Erythroblast (primary cell): Measurements from ENCODE around the gene TRPC6.

Experiments used
- GATA1 ChIP-seq: IDR thresholded peaks from 2 replicates; pipeline ENCODE4 v1.6.1; 2011; ENCODE audit warnings: low read depth, mild to moderate bottlenecking, control low read depth, low read length, moderate library complexity
- POLR2A ChIP-seq: IDR thresholded peaks from 2 replicates; pipeline ENCODE4 v1.6.1; 2011; ENCODE audit warnings: mild to moderate bottlenecking, low read length

GRCh38 chr11:101439488-101439887, 144.3 kb downstream of the TRPC6 start:
- TF ChIP-seq POLR2A (no peak), GATA1 (no peak)
